Measurements from ENCODE around the gene VTA1.

DNA sequence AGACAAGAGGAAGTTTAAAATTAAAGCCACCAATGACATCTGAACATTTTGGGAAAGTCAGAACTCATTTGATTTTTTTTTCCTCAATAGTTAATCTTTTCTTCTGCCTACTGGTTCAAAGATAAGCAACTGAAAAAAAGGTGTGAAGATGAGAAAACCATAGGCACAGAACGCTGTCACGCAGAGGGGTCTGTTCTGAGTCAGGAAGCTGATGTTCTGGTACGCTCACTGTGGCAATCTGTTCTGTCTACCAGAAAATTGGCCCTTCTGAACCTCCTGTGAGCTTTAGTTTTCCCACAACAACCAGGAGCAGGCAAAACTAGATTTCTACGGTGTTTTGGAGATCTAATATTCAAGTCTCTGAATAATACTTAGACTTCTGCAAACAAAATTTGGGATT, 78.1 kb downstream of the VTA1 start:
- TF ChIP-seq, protein P1, sequence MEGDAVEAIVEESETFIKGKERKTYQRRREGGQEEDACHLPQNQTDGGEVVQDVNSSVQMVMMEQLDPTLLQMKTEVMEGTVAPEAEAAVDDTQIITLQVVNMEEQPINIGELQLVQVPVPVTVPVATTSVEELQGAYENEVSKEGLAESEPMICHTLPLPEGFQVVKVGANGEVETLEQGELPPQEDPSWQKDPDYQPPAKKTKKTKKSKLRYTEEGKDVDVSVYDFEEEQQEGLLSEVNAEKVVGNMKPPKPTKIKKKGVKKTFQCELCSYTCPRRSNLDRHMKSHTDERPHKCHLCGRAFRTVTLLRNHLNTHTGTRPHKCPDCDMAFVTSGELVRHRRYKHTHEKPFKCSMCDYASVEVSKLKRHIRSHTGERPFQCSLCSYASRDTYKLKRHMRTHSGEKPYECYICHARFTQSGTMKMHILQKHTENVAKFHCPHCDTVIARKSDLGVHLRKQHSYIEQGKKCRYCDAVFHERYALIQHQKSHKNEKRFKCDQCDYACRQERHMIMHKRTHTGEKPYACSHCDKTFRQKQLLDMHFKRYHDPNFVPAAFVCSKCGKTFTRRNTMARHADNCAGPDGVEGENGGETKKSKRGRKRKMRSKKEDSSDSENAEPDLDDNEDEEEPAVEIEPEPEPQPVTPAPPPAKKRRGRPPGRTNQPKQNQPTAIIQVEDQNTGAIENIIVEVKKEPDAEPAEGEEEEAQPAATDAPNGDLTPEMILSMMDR (IDR thresholded peaks at IDR 0.05) = no peak
- TF ChIP-seq EZH2 (IDR thresholded peaks at IDR 0.05; ENCODE audit: borderline replicate concordance, insufficient read depth, low read depth, low read length, poor library complexity, severe bottlenecking) = no peak
